Activated T-cell treated with anti-CD3 and anti-CD28 coated beads, Interleukin-2, amount 50 U/mL, for 72 hours (primary cell): Measurements from ENCODE around the gene SLC38A3. TPM values are rescaled to one million over a fixed set of nuclear protein-coding genes. Genes with fewer than 3 reads are reported as not detected.

Experiments used
- ATAC-seq, 2 donors: fragments of 150-1000 bp; cut with Tn5 transposase; replicated peaks in 1 of 2; 2 replicates each; pipeline ENCODE4 v1.10.0; 2021; ENCODE audit warnings: moderate library complexity in 2 of 2, mild to moderate bottlenecking in 1 of 2
- DNase-seq, 2 donors: peaks; one replicate each; pipeline ENCODE4 v3.0.0; 2021 to 2022; ENCODE audit warnings: mixed read lengths in 1 of 2
- H3K27ac Mint-ChIP-seq: one replicate; pipeline ENCODE4 v1.8.0; 2022; ENCODE audit warnings: mild to moderate bottlenecking, moderate library complexity, mixed read lengths
- H3K27me3 Mint-ChIP-seq: one replicate; pipeline ENCODE4 v1.8.0; 2022; ENCODE audit warnings: low read depth, mixed read lengths
- H3K36me3 Mint-ChIP-seq, 2 donors: one replicate each; pipeline ENCODE4 v1.8.0; 2022; ENCODE audit warnings: mixed read lengths in 2 of 2, mild to moderate bottlenecking in 1 of 2; ENCODE audit not compliant: insufficient read depth in 2 of 2
- H3K4me1 Mint-ChIP-seq: one replicate; pipeline ENCODE4 v1.8.0; 2022; ENCODE audit warnings: low read depth, mixed read lengths
- H3K4me3 Mint-ChIP-seq, 2 donors: one replicate each; pipeline ENCODE4 v1.8.0; 2022; ENCODE audit warnings: mild to moderate bottlenecking in 2 of 2, mixed read lengths in 2 of 2, moderate library complexity in 2 of 2
- H3K9me3 Mint-ChIP-seq, 2 donors: one replicate each; pipeline ENCODE4 v1.8.0; 2022; ENCODE audit warnings: mixed read lengths in 2 of 2
- total RNA-seq, 2 donors: library from RNA; stranded (reverse); gene quantifications; one replicate each; pipeline ENCODE4 v1.2.3, GENCODE V29; 2022

Gene SLC38A3
- not detected for total RNA-seq

DNA sequence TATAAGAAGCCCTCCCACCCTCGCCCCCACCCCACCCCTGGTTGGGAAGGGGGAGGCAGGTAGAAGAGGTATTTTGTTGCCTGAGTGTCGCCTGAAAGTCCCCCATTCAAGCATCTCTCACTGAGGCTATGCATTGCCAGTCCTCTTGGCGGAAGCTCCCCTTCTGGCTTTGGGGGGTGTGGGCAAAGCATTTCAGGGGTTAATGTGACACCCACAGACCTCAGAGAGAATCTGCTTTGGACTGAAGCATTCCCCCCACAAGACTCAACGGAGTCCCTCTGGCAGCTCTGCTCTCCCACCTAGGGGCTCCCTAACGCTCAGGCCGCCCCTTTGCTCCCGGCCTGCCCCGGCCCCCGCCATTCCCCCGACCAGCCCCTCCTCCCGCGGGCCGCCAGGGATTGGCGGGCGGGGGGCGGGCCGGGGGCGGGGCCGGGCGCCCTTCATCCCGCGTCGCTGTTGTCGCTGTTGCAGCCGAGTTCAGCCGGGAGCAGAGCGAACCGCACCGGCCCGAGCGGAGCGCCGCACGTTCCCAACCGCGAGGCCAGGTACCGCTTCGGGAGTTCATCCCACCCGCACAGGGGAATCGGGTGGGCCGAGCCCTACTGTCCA, at the start of gene SLC38A3:
TSS of gene SLC38A3 (plus strand) at position 468 of the 609 bp plus-strand sequence. CDS start 8,929 bp downstream, outside the sequence.
- H3K36me3 Mint-ChIP-seq, result no peaks in the 10 kb centered on the region
- DNase-seq (peak in 1 of 2 donors; percentile 17), ATAC-seq (peak; percentile 51 to 59)
- no peak within 1 kb of the TSS for H3K27ac Mint-ChIP-seq
- H3K4me1 Mint-ChIP-seq, result no peaks in the 10 kb centered on the region
- no peaks in the 10 kb centered on the region for H3K9me3 Mint-ChIP-seq
- H3K27me3 Mint-ChIP-seq, result peaks cover 32% of the 10 kb centered on the region
- peak within 1 kb of the TSS; percentile 55 to 61 for H3K4me3 Mint-ChIP-seq

- peaks cover 11% of the 10 kb centered on the region for H3K4me1 Mint-ChIP-seq
- no peaks in the 10 kb centered on the region for H3K9me3 Mint-ChIP-seq
- H3K27me3 Mint-ChIP-seq, result peaks cover 41% of the 10 kb centered on the region
- no peak overlapping the region for H3K27ac Mint-ChIP-seq
- no peaks in the 10 kb centered on the region for H3K36me3 Mint-ChIP-seq
- no peak for ATAC-seq
- DNase-seq, result no peak
- peak overlapping the region; percentile 71 to 74 for H3K4me3 Mint-ChIP-seq
Observed at GRCh38 chr3:50155491-50155878, 49.6 kb upstream of the SLC38A3 start.

- peaks cover 41% of the 10 kb centered on the region for H3K27me3 Mint-ChIP-seq
Observed at GRCh38 chr3:50155891-50156290, 49.2 kb upstream of the SLC38A3 start.

DNA sequence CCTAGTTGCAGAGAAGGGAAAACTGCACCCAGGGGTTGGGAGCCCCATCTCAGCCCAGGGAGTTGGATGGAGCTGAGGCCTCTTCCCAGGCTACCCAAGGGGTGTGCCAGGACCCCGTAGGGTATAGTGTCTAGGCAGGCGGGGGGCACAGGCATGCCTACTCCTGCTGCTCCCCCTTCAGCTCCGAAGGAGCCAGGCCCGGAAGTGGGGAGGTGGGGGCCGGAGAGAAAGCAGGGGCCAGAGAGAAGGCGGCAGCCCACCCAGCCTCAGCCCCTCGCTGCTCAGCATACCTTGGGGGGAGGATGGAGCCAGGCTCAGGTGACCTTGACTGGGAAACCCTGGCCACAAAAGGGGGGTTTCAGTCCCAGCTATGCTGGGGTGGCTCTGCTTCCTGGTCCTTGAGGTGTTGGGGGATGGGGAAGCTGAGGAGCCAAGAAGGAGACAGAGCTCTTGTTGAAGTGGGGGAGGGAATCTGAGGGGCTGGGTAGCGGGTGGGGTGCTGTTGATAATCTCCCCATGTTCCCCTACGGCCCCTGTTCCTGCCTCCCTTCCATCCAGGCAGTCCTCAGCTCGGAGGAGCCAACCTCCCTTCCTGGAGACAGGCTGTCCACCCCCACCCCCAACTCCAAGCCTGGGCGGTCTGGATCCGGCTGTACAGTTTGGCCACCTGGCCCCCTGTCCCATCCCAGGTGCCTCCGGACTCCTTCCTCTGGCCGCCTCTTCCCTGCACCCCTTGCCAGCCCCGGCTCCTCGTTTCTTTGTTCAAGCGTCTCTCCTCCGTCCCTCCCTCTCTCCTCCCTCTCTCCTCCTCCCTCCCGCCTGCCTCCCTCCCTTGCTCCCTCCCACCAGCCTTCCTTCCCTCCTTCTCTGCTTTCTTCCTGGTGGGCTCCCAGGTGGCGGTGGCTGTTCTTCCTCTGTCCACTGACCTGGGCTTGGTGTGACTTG, 48.2 kb upstream of the SLC38A3 start:
- Mint-ChIP-seq H3K27ac (no peak overlapping the region), H3K4me3 (no peak overlapping the region), H3K36me3 (no peaks in the 10 kb centered on the region), H3K9me3 (no peaks in the 10 kb centered on the region), H3K27me3 (peaks cover 41% of the 10 kb centered on the region), H3K4me1 (peaks cover 11% of the 10 kb centered on the region)
- DNase-seq (no peak), ATAC-seq (no peak)

More at GRCh38 chr3:50155891-50156290, 49.2 kb upstream of the SLC38A3 start:
- H3K9me3 Mint-ChIP-seq, result no peaks in the 10 kb centered on the region
- peak overlapping the region; percentile 71 to 74 for H3K4me3 Mint-ChIP-seq
- no peaks in the 10 kb centered on the region for H3K36me3 Mint-ChIP-seq
- H3K4me1 Mint-ChIP-seq, result peaks cover 11% of the 10 kb centered on the region
- H3K27ac Mint-ChIP-seq, result no peak overlapping the region
- ATAC-seq, result no peak
- no peak for DNase-seq

- Mint-ChIP-seq H3K9me3 (no peaks in the 10 kb centered on the region), H3K27ac (no peak overlapping the region), H3K4me3 (no peak overlapping the region), H3K27me3 (peaks cover 38% of the 10 kb centered on the region), H3K4me1 (peaks cover 11% of the 10 kb centered on the region), H3K36me3 (no peaks in the 10 kb centered on the region)
- DNase-seq (no peak), ATAC-seq (no peak)
Observed at GRCh38 chr3:50157827-50158529, 47.1 kb upstream of the SLC38A3 start.

DNA sequence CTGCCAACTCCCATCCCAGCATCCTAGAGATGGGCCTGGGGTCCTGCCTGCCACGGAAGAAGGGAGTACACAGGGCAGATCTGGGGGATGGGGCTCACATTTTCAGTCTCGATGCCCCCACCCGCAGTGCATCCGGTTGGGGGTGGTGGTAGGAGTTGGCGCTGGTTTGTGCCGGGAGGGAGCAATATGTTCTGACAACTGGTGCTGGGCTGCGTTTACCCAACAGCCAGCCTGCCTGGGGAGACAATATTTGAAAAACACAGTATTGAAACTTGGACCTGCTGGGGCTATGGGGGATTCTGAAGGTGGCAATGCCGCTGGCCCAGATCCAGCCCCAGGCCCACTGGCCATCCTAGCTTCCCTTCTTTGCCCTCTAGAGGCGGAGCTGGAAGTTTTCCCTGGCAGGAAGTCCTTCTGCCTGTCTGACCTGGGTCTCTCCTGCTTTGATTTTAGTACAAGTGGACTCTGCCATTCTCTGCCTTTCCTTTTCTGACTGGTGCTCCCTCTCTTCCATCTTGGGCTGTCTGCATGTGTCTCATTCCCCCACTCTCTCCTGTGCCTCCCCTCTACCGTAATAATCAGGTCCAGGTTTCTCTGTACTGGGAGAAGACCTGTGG, 46.4 kb upstream of the SLC38A3 start:
- peaks cover 31% of the 10 kb centered on the region for H3K27me3 Mint-ChIP-seq
- H3K36me3 Mint-ChIP-seq, result no peaks in the 10 kb centered on the region
- H3K9me3 Mint-ChIP-seq, result no peaks in the 10 kb centered on the region
- H3K4me3 Mint-ChIP-seq, result no peak overlapping the region
- ATAC-seq, result no peak
- H3K4me1 Mint-ChIP-seq, result peaks cover 11% of the 10 kb centered on the region
- no peak for DNase-seq
- H3K27ac Mint-ChIP-seq, result no peak overlapping the region

- peaks cover 4% of the 10 kb centered on the region for H3K4me1 Mint-ChIP-seq
- no peaks in the 10 kb centered on the region for H3K9me3 Mint-ChIP-seq
- no peak overlapping the region for H3K27ac Mint-ChIP-seq
- ATAC-seq, result no peak
- no peaks in the 10 kb centered on the region for H3K36me3 Mint-ChIP-seq
- H3K27me3 Mint-ChIP-seq, result peaks cover 22% of the 10 kb centered on the region
- no peak overlapping the region for H3K4me3 Mint-ChIP-seq
- DNase-seq, result no peak
Observed at GRCh38 chr3:50160561-50160983, 44.5 kb upstream of the SLC38A3 start.

GRCh38 chr3:50161320-50161719, 43.8 kb upstream of the SLC38A3 start:
- H3K4me1 Mint-ChIP-seq, result no peaks in the 10 kb centered on the region
- H3K27ac Mint-ChIP-seq, result no peak overlapping the region
- no peaks in the 10 kb centered on the region for H3K9me3 Mint-ChIP-seq
- H3K4me3 Mint-ChIP-seq, result no peak overlapping the region
- H3K36me3 Mint-ChIP-seq, result no peaks in the 10 kb centered on the region
- ATAC-seq, result no peak
- peaks cover 15% of the 10 kb centered on the region for H3K27me3 Mint-ChIP-seq
- no peak for DNase-seq

DNA sequence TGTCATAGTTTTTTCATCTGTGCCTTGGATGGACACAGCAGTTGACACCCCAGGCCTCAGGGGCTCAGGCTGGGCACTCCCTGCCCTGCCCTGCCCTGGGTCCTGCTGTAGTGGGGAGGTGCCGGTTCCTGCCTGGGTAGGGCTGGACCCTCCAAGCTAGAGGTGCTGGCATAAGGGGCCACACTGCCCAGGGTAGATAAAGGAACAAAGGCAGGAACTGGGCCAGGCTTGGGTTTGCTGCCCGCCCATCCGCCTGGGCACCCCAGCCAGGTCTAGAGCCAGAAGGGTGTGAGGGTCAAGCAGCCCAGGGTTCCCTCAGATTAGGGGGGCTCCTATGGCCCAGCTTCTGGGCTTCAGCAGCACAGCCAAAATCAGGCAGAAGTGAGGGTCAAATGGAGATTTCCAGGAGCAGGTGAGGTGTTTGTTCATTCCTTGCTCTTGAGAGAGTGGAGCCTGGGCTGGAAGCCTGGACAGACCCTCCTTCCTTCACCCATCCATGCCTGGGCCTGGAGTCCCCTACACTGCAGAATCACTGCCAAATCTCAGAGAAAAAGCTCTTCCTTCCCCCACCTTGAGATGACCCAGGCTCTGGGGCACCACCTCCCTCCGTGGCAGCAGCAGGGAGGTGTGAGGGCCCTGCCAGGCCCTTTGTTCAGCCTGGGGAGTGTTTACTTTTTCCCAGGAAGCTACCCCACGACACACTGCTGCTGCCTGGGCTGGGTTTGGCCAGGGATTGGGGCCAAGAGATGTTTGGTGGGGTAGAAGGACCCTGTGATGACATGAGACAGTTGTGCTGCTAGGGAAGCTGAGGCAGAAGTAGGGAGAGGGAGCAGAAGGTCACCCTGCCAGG, 42.8 kb upstream of the SLC38A3 start:
- peaks cover 5% of the 10 kb centered on the region for H3K27me3 Mint-ChIP-seq
- no peaks in the 10 kb centered on the region for H3K4me1 Mint-ChIP-seq
- no peak overlapping the region for H3K4me3 Mint-ChIP-seq
- no peak for ATAC-seq
- DNase-seq, result no peak
- no peak overlapping the region for H3K27ac Mint-ChIP-seq
- H3K36me3 Mint-ChIP-seq, result no peaks in the 10 kb centered on the region
- H3K9me3 Mint-ChIP-seq, result no peaks in the 10 kb centered on the region

GRCh38 chr3:50163572-50164455, 41.3 kb upstream of the SLC38A3 start:
- no peak overlapping the region for H3K4me3 Mint-ChIP-seq
- no peaks in the 10 kb centered on the region for H3K4me1 Mint-ChIP-seq
- DNase-seq (no peak), ATAC-seq (no peak)
- no peaks in the 10 kb centered on the region for H3K27me3 Mint-ChIP-seq
- no peaks in the 10 kb centered on the region for H3K9me3 Mint-ChIP-seq
- no peaks in the 10 kb centered on the region for H3K36me3 Mint-ChIP-seq
- H3K27ac Mint-ChIP-seq, result no peak overlapping the region

DNA sequence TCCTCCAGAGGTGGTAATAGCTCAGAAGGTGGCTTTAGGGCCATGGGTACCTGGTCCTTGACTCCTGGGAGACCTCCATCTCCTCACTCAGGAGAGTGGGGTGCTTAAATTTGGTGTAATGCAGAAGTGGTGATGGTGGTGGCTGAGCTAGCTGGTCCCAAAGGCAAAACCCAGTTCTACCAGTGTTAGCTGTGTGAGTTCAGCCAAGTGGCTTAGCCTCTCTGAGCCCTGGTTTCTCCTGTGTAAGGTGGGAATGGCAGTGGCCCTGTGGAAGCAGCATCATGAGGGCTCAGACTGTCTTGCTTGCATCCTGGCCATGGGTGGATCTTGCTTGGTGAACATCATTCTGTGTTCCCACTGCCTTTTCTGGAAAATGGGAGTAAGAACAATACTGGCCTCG, 40.6 kb upstream of the SLC38A3 start:
- H3K9me3 Mint-ChIP-seq, result no peaks in the 10 kb centered on the region
- DNase-seq (no peak), ATAC-seq (no peak)
- no peaks in the 10 kb centered on the region for H3K4me1 Mint-ChIP-seq
- no peaks in the 10 kb centered on the region for H3K27me3 Mint-ChIP-seq
- no peak overlapping the region for H3K4me3 Mint-ChIP-seq
- no peak overlapping the region for H3K27ac Mint-ChIP-seq
- H3K36me3 Mint-ChIP-seq, result no peaks in the 10 kb centered on the region
